HCT116 (cell line): ENCODE results near the gene CDH23. TPM values are rescaled to one million over a fixed set of nuclear protein-coding genes. Genes with fewer than 3 reads are reported as not detected.

Experiments used
- ATAC-seq: fragments of 200-7000 bp; cut with Tn5 transposase; 2 replicates; pipeline ENCODE4 v1.9.1; 2020; ENCODE audit warnings: mild to moderate bottlenecking, moderate library complexity
- BruUV-seq: library from RNA; stranded (reverse); fragments of 400-500 nt; replicated peaks from 2 replicates; lab custom pipeline; 2021; lab: Mats Ljungman, UMichigan
- CTCF ChIA-PET: fragments of 300-600 bp; sonication (Branson Sonifier 250); formaldehyde crosslinking; loops from one replicate; lab custom pipeline; 2021; ENCODE audit warnings: antibody characterized with exemption; lab: Charles Lee
- POLR2A ChIA-PET: fragments of 300-600, 350-600 bp; sonication (Branson Sonifier 250); formaldehyde crosslinking; loops from one replicate; lab custom pipeline; 2021; ENCODE audit warnings: antibody characterized with exemption; lab: Charles Lee
- RAD21 ChIA-PET, 2 experiments: fragments of 300-600 bp; sonication (Branson Sonifier 250); formaldehyde crosslinking; loops; one replicate each; lab custom pipeline; 2023; ENCODE audit warnings: low total read pairs in 2 of 2; ENCODE audit not compliant: uncharacterized antibody in 2 of 2, unreplicated experiment in 2 of 2, low non-redundant PET in 1 of 2; lab: Charles Lee
- DNase-seq: peaks from one replicate; pipeline ENCODE4 v3.0.0-alpha.2; 2010; ENCODE audit warnings: low read depth, low spot score
- H2AFZ ChIP-seq: fragments of 200-600 bp; shearing (Covaris generic), sonication (generic); 2 replicates; pipeline ENCODE4 v1.6.1; 2017; ENCODE audit warnings: low read depth, mixed run types, mixed read lengths, antibody characterized with exemption, low read length; ENCODE audit not compliant: poor library complexity, severe bottlenecking
- H3K27ac ChIP-seq: 2 replicates; pipeline ENCODE4 v1.5.1; 2012; ENCODE audit warnings: low read depth, low read length
- H3K27me3 ChIP-seq: fragments of 200-600 bp; sonication (generic); 2 replicates; pipeline ENCODE4 v1.6.1; 2016; ENCODE audit warnings: mixed run types, low read length, mixed read lengths; ENCODE audit not compliant: insufficient read depth
- H3K36me3 ChIP-seq, 2 experiments: fragments of 200-500 bp in 1 of 2; fragments of 200-600 bp in 1 of 2; sonication (Bioruptor generic) in 1 of 2; sonication (generic) in 1 of 2; 2 replicates each; pipeline versions ENCODE4 v1.5.1 to v1.6.1; 2014 to 2016; ENCODE audit warnings: low read length in 2 of 2, inconsistent platforms in 1 of 2, mixed read lengths in 1 of 2, mixed run types in 1 of 2; ENCODE audit not compliant: insufficient read depth in 2 of 2, control insufficient read depth in 1 of 2
- H3K4me1 ChIP-seq, 2 experiments: fragments of 200-600 bp in 1 of 2; sonication (generic) in 1 of 2; 2 replicates each; pipeline versions ENCODE4 v1.5.1 to v1.6.1; 2012 to 2017; ENCODE audit warnings: low read length in 2 of 2, inconsistent platforms in 1 of 2, mild to moderate bottlenecking in 1 of 2, mixed read lengths in 1 of 2, mixed run types in 1 of 2, moderate library complexity in 1 of 2; ENCODE audit not compliant: insufficient read depth in 2 of 2, control insufficient read depth in 1 of 2
- H3K4me2 ChIP-seq: fragments of 200-600 bp; sonication (generic); 2 replicates; pipeline ENCODE4 v1.6.1; 2017; ENCODE audit warnings: mixed run types, low read length, mixed read lengths
- H3K4me3 ChIP-seq, 2 experiments: fragments of 200-600 bp in 1 of 2; sonication (generic) in 1 of 2; replicated peaks in 1 of 2; 2 replicates each; pipeline ENCODE4 v1.5.1; 2011 to 2016; ENCODE audit warnings: low read length in 2 of 2, control low read depth in 1 of 2, low read depth in 1 of 2, mild to moderate bottlenecking in 1 of 2, mixed read lengths in 1 of 2, mixed run types in 1 of 2
- H3K79me2 ChIP-seq: fragments of 200-600 bp; sonication (generic); 2 replicates; pipeline ENCODE4 v1.6.1; 2017; ENCODE audit warnings: mild to moderate bottlenecking, mixed run types, low read length, moderate library complexity, mixed read lengths; ENCODE audit not compliant: insufficient read depth
- H3K9ac ChIP-seq: fragments of 200-600 bp; sonication (generic); 2 replicates; pipeline ENCODE4 v1.6.1; 2016; ENCODE audit warnings: low read length, mixed read lengths
- H3K9me2 ChIP-seq: fragments of 200-600 bp; sonication (generic), shearing (Covaris generic); 2 replicates; pipeline ENCODE4 v1.6.1; 2017; ENCODE audit warnings: mixed run types, mild to moderate bottlenecking, moderate library complexity; ENCODE audit not compliant: insufficient read depth
- H3K9me3 ChIP-seq, 2 experiments: fragments of 200-500 bp in 1 of 2; fragments of 200-600 bp in 1 of 2; sonication (Bioruptor generic) in 1 of 2; sonication (generic) in 1 of 2; 2 replicates each; pipeline ENCODE4 v1.6.1; 2014 to 2017; ENCODE audit warnings: low read length in 2 of 2, mixed read lengths in 2 of 2, inconsistent platforms in 1 of 2, low read depth in 1 of 2, mild to moderate bottlenecking in 1 of 2, mixed run types in 1 of 2, moderate library complexity in 1 of 2; ENCODE audit not compliant: control insufficient read depth in 1 of 2, insufficient read depth in 1 of 2
- H4K20me1 ChIP-seq: fragments of 200-600 bp; sonication (generic), shearing (Covaris generic); 2 replicates; pipeline ENCODE4 v1.6.1; 2017; ENCODE audit warnings: mixed run types, mild to moderate bottlenecking, moderate library complexity; ENCODE audit not compliant: insufficient read depth
- CBX3 ChIP-seq: IDR thresholded peaks from 2 replicates; pipeline ENCODE4 v1.6.1; 2012; ENCODE audit warnings: low read depth
- CEBPB ChIP-seq: IDR thresholded peaks from 2 replicates; pipeline ENCODE4 v1.6.1; 2012; ENCODE audit warnings: low read depth
- EGR1 ChIP-seq: IDR thresholded peaks from 2 replicates; pipeline ENCODE4 v1.6.1; 2012; ENCODE audit warnings: low read depth
- ELF1 ChIP-seq: IDR thresholded peaks from 2 replicates; pipeline ENCODE4 v1.6.1; 2012; ENCODE audit warnings: low read depth, borderline replicate concordance
- EZH2phosphoT487 ChIP-seq: fragments of 200-600 bp; IDR thresholded peaks from 2 replicates; pipeline ENCODE4 v1.6.1; 2018; ENCODE audit warnings: antibody characterized with exemption, borderline replicate concordance
- FOSL1 ChIP-seq: IDR thresholded peaks from 2 replicates; pipeline ENCODE4 v1.6.1; 2012; ENCODE audit warnings: low read depth
- JUND ChIP-seq: IDR thresholded peaks from 2 replicates; pipeline ENCODE4 v1.6.1; 2012
- POLR2A ChIP-seq: IDR thresholded peaks from 2 replicates; pipeline ENCODE4 v1.7.0; 2011; ENCODE audit warnings: borderline replicate concordance; ENCODE audit not compliant: insufficient read depth, insufficient read length; ENCODE audit errors: extremely low read depth
- POLR2AphosphoS5 ChIP-seq: IDR thresholded peaks from 2 replicates; pipeline ENCODE4 v1.6.1; 2011; ENCODE audit warnings: mild to moderate bottlenecking, low read depth, low read length, moderate library complexity
- RAD21 ChIP-seq: IDR thresholded peaks from 2 replicates; pipeline ENCODE4 v1.6.1; 2012; ENCODE audit warnings: low read depth, mild to moderate bottlenecking
- SRF ChIP-seq: IDR thresholded peaks from 2 replicates; pipeline ENCODE4 v1.6.1; 2012; ENCODE audit warnings: low read depth
- TCF7L2 ChIP-seq: IDR thresholded peaks from 2 replicates; pipeline ENCODE4 v1.7.0; 2011; ENCODE audit warnings: borderline replicate concordance, inconsistent platforms; ENCODE audit not compliant: insufficient read depth, insufficient read length; ENCODE audit errors: extremely low read depth
- YY1 ChIP-seq: IDR thresholded peaks from 2 replicates; pipeline ENCODE4 v1.6.1; 2011; ENCODE audit warnings: low read length, low read depth, moderate library complexity, mild to moderate bottlenecking; ENCODE audit not compliant: insufficient replicate concordance; ENCODE audit errors: extremely low read depth
- ZFX ChIP-seq: fragments of 450-650 bp; IDR thresholded peaks from 2 replicates; pipeline ENCODE4 v1.6.1; 2017
- ZNF274 ChIP-seq: fragments of 200-500 bp; sonication (Bioruptor generic); IDR thresholded peaks from 2 replicates; pipeline ENCODE4 v1.6.1; 2014; ENCODE audit warnings: mild to moderate bottlenecking, low read depth, low read length, inconsistent platforms
- intact Hi-C: fragments of 100-400 bp; cut with micrococcal nuclease; formaldehyde crosslinking; loops from 2 replicates; pipeline ENCODE4 v1.10.0; 2022
- total RNA-seq: library from RNA; stranded (reverse); gene quantifications from one replicate; pipeline ENCODE4 v1.2.1, GENCODE V29; 2021; ENCODE audit not compliant: unreplicated experiment
- TF ChIP-seq, protein P1 (sequence below): IDR thresholded peaks from 2 replicates; pipeline ENCODE4 v1.6.1; 2011; ENCODE audit warnings: mild to moderate bottlenecking, low read length, moderate library complexity; ENCODE audit not compliant: insufficient replicate concordance; ENCODE audit errors: extremely low read depth
- TF ChIP-seq, protein P2 (sequence below): IDR thresholded peaks from 2 replicates; pipeline ENCODE4 v1.6.1; 2012
- TF ChIP-seq, protein P3 (sequence below): IDR thresholded peaks from 2 replicates; pipeline ENCODE4 v1.6.1; 2012; ENCODE audit warnings: low read depth

Gene CDH23
- total RNA-seq, 1 experiment from 2014 or later: not detected

DNA sequence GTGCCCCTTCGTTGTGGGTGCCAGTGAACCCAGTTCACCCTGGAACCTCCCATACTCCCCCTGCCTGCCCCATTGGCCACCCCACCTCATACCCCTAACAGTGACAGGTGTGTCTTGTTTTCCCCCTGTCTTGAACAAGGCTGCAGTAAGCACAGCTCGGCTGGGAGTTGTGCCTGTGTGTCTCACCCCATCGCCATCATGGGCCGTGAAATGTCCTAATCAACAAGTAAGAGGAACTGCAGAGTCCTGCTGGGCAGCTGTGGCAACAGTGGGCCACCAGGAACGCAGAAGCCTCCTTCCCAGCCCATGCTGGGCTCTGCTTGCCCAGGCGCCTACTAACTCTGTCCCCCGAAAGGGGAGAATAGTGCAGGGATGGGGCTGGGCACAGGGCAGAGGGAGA is 231.2 kb downstream of the CDH23 start (continued):
- TF ChIP-seq, protein P1, sequence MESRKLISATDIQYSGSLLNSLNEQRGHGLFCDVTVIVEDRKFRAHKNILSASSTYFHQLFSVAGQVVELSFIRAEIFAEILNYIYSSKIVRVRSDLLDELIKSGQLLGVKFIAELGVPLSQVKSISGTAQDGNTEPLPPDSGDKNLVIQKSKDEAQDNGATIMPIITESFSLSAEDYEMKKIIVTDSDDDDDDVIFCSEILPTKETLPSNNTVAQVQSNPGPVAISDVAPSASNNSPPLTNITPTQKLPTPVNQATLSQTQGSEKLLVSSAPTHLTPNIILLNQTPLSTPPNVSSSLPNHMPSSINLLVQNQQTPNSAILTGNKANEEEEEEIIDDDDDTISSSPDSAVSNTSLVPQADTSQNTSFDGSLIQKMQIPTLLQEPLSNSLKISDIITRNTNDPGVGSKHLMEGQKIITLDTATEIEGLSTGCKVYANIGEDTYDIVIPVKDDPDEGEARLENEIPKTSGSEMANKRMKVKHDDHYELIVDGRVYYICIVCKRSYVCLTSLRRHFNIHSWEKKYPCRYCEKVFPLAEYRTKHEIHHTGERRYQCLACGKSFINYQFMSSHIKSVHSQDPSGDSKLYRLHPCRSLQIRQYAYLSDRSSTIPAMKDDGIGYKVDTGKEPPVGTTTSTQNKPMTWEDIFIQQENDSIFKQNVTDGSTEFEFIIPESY: no peak
- no peak for TF ChIP-seq ZNF274
- TF ChIP-seq EZH2phosphoT487: no peak
- TF ChIP-seq POLR2A: no peak
- no peak for TF ChIP-seq ZFX
- TF ChIP-seq CBX3: no peak

DNA sequence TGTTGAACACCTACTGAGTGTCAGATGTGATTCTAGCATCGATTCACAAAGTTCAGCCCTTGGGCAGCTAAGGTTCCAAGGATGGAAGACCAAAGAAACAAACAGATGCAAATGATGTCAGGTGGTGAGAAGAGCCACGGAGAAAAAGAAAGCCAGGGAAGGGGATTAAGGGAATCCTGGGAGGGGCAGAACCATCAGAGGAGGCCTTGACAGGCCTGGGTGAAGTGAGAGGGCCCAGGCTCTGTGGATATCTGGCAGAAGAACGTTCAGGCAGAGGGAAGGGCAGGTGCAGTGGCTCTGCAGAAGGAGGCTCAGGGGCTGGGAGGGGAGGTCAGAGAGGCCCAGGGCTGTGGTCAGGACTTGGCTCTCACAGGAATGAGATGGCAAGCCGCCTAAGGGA is 232.4 kb downstream of the CDH23 start:
- DNase-seq: no peak
- Histone ChIP-seq H3K4me1 (no peaks in the 10 kb centered on the region), H3K4me2 (no peak overlapping the region), H3K27ac (no peak overlapping the region), H3K36me3 (no peaks in the 10 kb centered on the region), H3K9ac (no peak overlapping the region), H4K20me1 (no peaks in the 10 kb centered on the region), H3K9me3 (no peaks in the 10 kb centered on the region), H3K79me2 (no peaks in the 10 kb centered on the region), H3K27me3 (no peaks in the 10 kb centered on the region), H3K4me3 (no peak overlapping the region), H2AFZ (no peak overlapping the region), H3K9me2 (no peaks in the 10 kb centered on the region)
- ChIA-PET CTCF (no interaction called here), POLR2A (no interaction called here), RAD21 (no interaction called here)
- intact Hi-C loops: no loop called here
- no peak for TF ChIP-seq EGR1
- no peak for TF ChIP-seq FOSL1
- no peak for TF ChIP-seq RAD21
- TF ChIP-seq JUND: no peak
- no peak for TF ChIP-seq EZH2phosphoT487
- TF ChIP-seq ELF1: no peak
- no peak for TF ChIP-seq ZFX
- no peak for TF ChIP-seq CBX3
- TF ChIP-seq SRF: no peak
- TF ChIP-seq, protein P2, sequence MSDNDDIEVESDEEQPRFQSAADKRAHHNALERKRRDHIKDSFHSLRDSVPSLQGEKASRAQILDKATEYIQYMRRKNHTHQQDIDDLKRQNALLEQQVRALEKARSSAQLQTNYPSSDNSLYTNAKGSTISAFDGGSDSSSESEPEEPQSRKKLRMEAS: no peak
- TF ChIP-seq, protein P3, sequence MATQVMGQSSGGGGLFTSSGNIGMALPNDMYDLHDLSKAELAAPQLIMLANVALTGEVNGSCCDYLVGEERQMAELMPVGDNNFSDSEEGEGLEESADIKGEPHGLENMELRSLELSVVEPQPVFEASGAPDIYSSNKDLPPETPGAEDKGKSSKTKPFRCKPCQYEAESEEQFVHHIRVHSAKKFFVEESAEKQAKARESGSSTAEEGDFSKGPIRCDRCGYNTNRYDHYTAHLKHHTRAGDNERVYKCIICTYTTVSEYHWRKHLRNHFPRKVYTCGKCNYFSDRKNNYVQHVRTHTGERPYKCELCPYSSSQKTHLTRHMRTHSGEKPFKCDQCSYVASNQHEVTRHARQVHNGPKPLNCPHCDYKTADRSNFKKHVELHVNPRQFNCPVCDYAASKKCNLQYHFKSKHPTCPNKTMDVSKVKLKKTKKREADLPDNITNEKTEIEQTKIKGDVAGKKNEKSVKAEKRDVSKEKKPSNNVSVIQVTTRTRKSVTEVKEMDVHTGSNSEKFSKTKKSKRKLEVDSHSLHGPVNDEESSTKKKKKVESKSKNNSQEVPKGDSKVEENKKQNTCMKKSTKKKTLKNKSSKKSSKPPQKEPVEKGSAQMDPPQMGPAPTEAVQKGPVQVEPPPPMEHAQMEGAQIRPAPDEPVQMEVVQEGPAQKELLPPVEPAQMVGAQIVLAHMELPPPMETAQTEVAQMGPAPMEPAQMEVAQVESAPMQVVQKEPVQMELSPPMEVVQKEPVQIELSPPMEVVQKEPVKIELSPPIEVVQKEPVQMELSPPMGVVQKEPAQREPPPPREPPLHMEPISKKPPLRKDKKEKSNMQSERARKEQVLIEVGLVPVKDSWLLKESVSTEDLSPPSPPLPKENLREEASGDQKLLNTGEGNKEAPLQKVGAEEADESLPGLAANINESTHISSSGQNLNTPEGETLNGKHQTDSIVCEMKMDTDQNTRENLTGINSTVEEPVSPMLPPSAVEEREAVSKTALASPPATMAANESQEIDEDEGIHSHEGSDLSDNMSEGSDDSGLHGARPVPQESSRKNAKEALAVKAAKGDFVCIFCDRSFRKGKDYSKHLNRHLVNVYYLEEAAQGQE: no peak
- TF ChIP-seq, protein P1: no peak
- no peak for TF ChIP-seq CEBPB
- no peak for TF ChIP-seq YY1
- TF ChIP-seq POLR2A: no peak
- TF ChIP-seq TCF7L2: no peak
- no peak for TF ChIP-seq POLR2AphosphoS5
- TF ChIP-seq ZNF274: no peak
- no TSS peak for BruUV-seq
- ATAC-seq: no peak
